ENCODE data around the gene NPAS1. TPM values are rescaled to one million over a fixed set of nuclear protein-coding genes. Genes with fewer than 3 reads are reported as not detected.
A peak's percentile ranks its signal among the peaks of the same experiment; 100 is the strongest.

NPAS1 gene
- total and polyA plus RNA-seq, 2 of the 13 experiments (the other 11 are each of a cell fraction or from before 2014, with no cell fraction given): 0.35 to 2.9 TPM

DNA sequence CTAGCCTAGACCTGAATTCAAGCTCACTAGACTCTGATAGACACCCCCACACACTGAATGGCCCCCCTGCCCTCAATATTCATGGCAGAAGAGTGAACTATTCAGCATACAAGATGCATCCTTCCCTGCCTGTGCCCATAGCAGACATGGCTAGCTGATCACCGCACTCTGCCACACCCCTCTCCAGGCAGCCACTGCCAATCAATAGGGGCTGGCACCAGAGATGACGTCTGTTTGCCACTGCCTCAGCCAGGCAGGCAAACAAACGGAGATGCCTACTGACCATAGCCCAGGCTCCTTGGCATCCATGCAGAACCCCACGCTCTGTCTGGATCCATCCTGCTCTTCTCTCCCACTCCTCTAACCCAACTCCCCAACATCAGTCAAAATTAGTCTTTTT, 13.8 kb upstream of the NPAS1 start (continued):
- TF ChIP-seq, protein P1, sequence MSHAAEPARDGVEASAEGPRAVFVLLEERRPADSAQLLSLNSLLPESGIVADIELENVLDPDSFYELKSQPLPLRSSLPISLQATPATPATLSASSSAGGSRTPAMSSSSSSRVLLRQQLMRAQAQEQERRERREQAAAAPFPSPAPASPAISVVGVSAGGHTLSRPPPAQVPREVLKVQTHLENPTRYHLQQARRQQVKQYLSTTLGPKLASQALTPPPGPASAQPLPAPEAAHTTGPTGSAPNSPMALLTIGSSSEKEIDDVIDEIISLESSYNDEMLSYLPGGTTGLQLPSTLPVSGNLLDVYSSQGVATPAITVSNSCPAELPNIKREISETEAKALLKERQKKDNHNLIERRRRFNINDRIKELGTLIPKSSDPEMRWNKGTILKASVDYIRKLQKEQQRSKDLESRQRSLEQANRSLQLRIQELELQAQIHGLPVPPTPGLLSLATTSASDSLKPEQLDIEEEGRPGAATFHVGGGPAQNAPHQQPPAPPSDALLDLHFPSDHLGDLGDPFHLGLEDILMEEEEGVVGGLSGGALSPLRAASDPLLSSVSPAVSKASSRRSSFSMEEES (CRISPR knock-in tag; IDR thresholded peaks at IDR 0.05): no peak
- TF ChIP-seq HDAC1 (CRISPR knock-in tag; IDR thresholded peaks at IDR 0.05): no peak
- TF ChIP-seq MEF2D (CRISPR knock-in tag; IDR thresholded peaks at IDR 0.05): no peak
- no peak for TF ChIP-seq ZNF674 (CRISPR knock-in tag; IDR thresholded peaks at IDR 0.05; ENCODE audit: low read depth)
- TF ChIP-seq, protein P2, sequence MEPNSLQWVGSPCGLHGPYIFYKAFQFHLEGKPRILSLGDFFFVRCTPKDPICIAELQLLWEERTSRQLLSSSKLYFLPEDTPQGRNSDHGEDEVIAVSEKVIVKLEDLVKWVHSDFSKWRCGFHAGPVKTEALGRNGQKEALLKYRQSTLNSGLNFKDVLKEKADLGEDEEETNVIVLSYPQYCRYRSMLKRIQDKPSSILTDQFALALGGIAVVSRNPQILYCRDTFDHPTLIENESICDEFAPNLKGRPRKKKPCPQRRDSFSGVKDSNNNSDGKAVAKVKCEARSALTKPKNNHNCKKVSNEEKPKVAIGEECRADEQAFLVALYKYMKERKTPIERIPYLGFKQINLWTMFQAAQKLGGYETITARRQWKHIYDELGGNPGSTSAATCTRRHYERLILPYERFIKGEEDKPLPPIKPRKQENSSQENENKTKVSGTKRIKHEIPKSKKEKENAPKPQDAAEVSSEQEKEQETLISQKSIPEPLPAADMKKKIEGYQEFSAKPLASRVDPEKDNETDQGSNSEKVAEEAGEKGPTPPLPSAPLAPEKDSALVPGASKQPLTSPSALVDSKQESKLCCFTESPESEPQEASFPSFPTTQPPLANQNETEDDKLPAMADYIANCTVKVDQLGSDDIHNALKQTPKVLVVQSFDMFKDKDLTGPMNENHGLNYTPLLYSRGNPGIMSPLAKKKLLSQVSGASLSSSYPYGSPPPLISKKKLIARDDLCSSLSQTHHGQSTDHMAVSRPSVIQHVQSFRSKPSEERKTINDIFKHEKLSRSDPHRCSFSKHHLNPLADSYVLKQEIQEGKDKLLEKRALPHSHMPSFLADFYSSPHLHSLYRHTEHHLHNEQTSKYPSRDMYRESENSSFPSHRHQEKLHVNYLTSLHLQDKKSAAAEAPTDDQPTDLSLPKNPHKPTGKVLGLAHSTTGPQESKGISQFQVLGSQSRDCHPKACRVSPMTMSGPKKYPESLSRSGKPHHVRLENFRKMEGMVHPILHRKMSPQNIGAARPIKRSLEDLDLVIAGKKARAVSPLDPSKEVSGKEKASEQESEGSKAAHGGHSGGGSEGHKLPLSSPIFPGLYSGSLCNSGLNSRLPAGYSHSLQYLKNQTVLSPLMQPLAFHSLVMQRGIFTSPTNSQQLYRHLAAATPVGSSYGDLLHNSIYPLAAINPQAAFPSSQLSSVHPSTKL (CRISPR knock-in tag; IDR thresholded peaks at IDR 0.05): no peak
- TF ChIP-seq ZNF44 (CRISPR knock-in tag; IDR thresholded peaks at IDR 0.05): no peak
- TF ChIP-seq ZNF788 (CRISPR knock-in tag; IDR thresholded peaks at IDR 0.05; ENCODE audit: borderline replicate concordance): no peak
- TF ChIP-seq HMG20B (CRISPR knock-in tag; conservative IDR thresholded peaks at IDR 0.05): no peak
- TF ChIP-seq ZNF672 (CRISPR knock-in tag; IDR thresholded peaks at IDR 0.05): no peak
- TF ChIP-seq, protein P3, sequence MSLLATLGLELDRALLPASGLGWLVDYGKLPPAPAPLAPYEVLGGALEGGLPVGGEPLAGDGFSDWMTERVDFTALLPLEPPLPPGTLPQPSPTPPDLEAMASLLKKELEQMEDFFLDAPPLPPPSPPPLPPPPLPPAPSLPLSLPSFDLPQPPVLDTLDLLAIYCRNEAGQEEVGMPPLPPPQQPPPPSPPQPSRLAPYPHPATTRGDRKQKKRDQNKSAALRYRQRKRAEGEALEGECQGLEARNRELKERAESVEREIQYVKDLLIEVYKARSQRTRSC (CRISPR knock-in tag; IDR thresholded peaks at IDR 0.05; ENCODE audit: low read depth): no peak
- TF ChIP-seq, protein P4, sequence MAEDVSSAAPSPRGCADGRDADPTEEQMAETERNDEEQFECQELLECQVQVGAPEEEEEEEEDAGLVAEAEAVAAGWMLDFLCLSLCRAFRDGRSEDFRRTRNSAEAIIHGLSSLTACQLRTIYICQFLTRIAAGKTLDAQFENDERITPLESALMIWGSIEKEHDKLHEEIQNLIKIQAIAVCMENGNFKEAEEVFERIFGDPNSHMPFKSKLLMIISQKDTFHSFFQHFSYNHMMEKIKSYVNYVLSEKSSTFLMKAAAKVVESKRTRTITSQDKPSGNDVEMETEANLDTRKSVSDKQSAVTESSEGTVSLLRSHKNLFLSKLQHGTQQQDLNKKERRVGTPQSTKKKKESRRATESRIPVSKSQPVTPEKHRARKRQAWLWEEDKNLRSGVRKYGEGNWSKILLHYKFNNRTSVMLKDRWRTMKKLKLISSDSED (CRISPR knock-in tag; IDR thresholded peaks at IDR 0.05): no peak
- no peak for TF ChIP-seq ZFP36 (IDR thresholded peaks at IDR 0.05; ENCODE audit: borderline replicate concordance, low read depth, low read length, partially characterized antibody)
- TF ChIP-seq, protein P5, sequence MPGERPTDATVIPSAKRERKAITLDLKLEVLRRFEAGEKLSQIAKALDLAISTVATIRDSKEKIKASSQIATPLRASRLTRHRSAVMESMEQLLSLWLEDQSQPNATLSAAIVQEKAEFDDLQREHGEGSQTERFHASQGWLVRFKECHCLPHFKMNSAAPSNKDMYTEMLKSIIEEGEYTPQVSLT (CRISPR knock-in tag; IDR thresholded peaks at IDR 0.05; ENCODE audit: borderline replicate concordance, low read depth): no peak
- no peak for TF ChIP-seq EED (CRISPR knock-in tag; IDR thresholded peaks at IDR 0.05)
- TF ChIP-seq SP1 (IDR thresholded peaks at IDR 0.05): no peak
- TF ChIP-seq SP1 (CRISPR knock-in tag; IDR thresholded peaks at IDR 0.05): peak; percentile 42; the same call in 1 of the 2 replicates
- TF ChIP-seq HNRNPLL (IDR thresholded peaks at IDR 0.05; ENCODE audit: low read depth, low read length, poor library complexity, severe bottlenecking): no peak
- TF ChIP-seq, protein P6, sequence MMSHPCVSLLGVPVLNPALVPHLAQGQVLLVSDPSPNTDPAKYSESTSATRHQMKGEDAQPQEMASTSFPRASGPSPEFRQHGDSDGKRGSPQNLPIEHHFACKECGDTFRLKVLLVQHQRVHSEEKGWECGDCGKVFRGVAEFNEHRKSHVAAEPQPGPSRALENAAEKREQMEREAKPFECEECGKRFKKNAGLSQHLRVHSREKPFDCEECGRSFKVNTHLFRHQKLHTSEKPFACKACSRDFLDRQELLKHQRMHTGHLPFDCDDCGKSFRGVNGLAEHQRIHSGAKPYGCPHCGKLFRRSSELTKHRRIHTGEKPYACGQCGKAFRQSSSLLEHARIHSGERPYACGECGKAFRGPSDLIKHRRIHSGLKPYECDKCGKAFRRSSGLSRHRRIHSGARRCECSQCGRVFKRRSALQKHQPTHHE (CRISPR knock-in tag; IDR thresholded peaks at IDR 0.05; ENCODE audit: borderline replicate concordance): 0 out of 2 replicates have a peak, but pooled peaks have one; percentile 10
- TF ChIP-seq ZNF761 (CRISPR knock-in tag; conservative IDR thresholded peaks at IDR 0.05): no peak
